NCI-H187 (cell line): ENCODE measurements around the gene RGS9BP.
A peak's percentile ranks its signal among the peaks of the same experiment; 100 is the strongest.
"Not testable (repeated sequence)": the region's sequence is repeated elsewhere in the genome, so short reads cannot be mapped to it uniquely, and the experiment has no call there.

Experiments
- DNase-seq, 2 experiments: peaks; one replicate each; lab custom pipeline; 2025; lab: John Stamatoyannopoulos, UW

RGS9BP gene

DNA sequence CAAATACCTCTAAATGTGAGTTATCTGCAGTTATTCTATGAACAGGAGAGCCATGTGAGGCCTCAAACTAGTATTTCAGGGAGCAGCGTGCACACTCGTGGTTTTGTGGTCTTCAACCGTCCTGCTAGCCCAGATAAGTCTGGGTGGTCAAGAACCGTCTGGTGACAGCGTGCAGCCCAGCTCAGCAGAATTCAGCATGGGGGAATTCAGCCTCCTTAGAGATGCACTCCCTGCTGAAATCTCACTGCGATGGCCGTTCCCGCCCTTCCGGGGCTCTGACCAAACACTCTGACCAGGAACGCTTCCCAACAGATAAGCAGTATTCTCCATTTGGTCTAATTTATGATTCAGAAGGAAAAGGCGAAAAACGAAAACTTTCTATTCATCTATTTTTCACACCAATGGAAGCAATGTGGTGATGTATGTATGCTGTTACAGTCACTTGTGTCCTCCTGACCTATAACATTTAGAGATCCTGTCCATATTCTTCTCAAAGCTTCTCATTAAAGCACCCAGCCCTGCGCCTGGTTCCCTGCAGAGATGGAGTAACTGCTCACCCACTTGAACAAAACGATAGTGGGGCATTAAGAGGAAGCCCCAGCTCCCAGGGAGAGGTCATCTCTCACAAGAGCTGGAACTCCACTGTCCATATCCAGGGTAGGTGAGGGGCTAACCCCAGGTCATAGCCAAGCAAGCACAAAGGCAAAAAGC is 3.6 kb upstream of the RGS9BP start:
- no peak for DNase-seq

DNA sequence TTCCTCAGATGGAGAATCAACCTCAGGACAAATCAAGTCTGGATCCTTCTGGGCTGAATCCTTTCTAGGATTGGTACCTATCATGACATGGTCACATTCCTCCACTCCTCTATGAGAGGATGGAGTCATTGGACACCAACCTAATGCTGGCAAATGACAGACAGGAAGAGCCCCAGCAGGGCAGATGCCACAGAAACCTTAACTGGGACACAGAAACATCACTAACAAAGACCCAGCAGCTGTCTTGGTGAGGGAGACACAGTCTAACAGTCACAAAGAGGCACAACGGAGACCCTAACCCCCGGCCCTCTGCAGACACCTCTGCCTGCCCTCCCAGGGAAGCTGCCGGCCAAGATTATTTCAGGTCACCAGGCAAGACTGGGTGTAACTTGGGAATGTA is 2.8 kb upstream of the RGS9BP start:
- no peak for DNase-seq

DNA sequence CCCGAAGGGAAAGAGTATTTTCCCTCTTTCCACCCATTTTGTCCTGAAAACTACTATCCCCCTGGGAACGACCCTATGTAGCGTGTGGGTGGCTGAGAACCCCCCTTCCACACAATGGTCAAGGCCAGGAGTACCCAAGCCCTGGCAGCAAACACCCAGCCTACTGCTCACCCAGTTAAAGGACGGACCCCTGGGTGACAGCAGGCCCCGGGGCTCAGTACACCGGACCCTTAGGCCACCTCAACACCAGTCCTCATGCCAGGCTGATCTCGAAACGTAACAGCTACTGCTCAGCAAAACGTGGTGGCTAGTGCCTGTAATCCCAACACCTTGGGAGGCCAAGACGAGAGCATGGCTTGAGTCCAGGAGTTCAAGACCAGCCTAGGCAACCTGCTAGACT is 2.1 kb upstream of the RGS9BP start:
- DNase-seq: no peak

DNA sequence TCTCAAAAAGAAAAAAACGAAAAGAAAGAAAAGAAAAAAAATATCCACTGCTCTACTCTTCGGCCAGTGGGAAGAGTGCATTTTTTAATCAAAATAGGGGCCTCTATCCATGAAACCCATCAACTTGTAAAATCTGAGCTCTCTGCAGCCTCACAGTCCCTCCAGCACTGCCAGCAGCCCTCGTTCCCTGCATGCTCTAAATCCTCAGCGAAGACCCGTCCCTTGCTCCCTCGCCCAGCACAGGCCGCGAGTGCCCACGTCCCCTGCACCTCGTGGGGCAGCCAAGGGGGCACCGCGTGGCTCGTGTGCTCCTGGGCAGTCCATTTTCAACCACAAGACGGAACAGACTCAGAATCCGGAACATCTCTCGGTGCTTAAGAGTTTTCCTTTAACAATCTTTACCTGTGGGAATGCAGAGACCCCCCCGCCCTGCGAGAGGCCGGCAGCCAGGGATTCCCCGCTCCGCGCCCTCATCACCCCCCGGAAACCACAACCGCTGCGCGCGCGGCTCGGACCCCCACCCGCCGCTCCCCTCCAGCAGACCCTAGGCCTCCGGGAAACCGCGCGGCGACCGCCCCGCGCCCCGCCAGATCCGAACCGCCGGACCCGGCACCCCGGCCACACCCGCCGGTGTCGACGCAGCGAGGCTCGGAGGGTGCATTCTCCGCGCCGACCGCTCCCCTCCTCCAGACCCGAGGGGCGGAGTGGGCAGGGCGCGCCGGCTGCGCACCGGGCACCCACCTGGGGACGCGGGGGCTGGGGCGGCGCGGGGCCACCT is 1.3 kb upstream of the RGS9BP start:
- no peak for DNase-seq

DNA sequence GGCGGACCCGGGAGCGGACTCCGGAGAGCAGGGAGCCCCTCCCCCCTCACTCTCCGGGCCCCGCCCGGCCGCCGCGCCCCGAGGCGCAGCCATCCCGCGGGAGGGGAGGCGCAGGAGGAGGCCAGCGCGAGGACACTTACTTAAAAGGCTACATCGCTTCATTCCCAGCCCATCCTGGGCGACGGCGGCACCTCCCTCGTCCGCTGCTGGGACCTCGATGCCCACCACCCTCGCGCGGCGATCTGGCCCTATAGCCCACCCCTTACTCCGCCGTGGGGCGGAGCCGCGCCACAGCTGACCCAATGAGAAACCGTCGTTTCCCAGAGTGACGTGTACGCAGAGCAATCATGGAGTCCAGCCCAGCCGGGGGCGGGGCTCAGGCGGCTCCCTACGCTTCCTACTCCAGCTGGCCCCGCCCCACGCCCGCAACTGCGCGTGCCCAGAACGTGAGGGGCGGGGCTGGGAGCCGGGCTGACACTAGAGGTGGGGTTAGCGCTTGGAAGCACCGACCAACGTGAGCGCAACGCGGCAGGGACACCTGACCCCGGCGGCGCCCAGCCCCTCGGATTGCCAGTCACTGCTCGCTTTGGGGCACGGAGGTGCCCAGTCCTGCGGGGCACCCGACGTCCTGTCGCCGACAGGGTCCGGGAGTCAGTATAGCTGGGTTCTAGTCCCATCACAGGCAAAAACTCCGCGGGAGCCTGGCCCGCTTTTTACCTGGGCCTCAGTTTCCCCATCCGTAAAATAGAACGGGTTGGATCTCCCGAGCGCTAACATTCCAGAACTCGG is 523 bp upstream of the RGS9BP start, which contains the start of gene ANKRD27:
TSS of gene ANKRD27 (minus strand) at position 250 of the 789 bp plus-strand sequence. CDS start 16,165 bp downstream, outside the sequence.
- peak; percentile 99 for DNase-seq

DNA sequence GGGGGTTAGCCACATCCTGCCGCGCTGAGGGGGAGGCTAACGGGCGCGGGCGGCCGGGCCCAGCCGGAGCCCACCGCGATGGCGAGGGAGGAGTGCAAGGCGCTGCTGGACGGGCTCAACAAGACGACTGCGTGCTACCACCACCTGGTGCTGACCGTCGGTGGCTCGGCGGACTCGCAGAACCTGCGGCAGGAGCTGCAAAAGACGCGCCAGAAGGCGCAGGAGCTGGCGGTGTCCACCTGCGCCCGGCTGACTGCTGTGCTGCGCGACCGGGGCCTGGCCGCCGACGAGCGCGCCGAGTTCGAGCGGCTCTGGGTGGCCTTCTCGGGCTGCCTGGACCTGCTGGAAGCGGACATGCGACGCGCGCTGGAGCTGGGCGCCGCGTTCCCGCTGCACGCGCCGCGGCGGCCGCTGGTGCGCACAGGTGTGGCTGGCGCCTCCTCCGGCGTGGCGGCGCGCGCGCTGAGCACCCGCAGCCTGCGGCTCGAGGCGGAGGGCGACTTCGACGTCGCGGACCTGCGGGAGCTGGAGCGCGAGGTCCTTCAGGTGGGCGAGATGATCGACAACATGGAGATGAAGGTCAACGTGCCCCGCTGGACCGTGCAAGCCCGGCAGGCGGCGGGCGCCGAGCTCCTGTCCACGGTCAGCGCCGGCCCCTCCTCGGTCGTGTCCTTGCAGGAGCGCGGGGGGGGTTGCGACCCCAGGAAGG is 692 bp downstream of the RGS9BP start:
- DNase-seq: peak in 1 of 2 experiments; percentile 23

DNA sequence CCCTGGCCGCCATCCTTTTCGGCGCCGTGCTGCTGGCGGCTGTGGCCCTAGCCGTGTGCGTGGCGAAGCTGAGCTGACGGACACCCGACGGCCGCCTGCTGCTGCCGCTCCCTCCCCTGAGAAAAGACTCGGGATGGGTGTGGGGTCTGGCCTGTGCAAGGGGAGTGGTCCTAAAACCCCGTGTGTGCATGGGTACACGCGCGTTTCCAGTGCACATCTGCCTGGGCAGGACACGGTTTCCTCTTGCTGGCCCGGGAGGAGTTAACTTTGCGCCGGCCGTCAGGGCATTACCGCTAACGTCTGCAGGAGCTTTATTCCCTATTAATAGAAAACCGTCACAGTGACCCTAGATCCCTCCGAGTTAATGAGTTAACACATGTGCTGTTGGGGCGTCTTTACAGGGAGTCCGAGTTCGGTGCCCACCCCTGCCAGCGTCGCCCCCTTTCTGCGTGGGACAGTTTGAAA is 1.3 kb downstream of the RGS9BP start:
- no peak for DNase-seq

DNA sequence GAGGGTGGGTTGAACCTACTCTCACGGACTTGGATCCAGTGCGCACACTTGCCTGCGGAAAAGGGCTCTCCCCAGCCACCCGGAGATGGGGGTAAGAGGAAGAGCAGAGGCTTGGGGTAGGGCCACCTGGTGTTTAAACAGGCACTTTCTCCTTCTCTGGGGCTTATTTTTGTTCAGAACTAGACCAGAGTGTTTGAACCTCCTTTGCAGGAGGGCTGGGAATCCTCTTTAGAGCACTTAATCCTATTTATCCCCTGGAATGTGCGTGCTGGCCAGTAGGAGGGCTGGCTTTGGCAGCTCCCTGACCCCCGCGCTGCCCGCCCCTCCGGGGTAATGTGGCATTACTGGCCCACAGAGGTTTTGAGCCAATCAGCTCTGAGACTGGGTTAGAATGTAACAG is 2.0 kb downstream of the RGS9BP start:
- DNase-seq: no peak

DNA sequence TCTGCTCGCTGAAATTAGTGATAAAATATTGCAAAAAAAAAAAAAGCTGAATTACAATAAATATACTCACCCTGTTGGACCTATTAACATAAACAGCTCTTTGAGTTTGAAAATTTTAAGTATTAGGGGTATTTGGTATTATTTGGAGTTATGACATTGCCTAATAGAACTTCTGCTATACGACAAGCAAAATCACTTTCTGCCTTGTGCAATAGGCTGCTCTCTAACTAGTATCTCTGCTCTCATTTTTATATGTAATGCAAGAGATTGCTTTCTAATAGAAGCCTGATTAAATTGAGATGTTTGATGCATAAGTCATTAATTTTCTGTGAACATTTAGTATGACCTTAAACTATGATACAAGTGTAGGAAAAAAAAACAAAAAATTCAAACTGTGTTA is 5.3 kb downstream of the RGS9BP start:
- DNase-seq: no peak

DNA sequence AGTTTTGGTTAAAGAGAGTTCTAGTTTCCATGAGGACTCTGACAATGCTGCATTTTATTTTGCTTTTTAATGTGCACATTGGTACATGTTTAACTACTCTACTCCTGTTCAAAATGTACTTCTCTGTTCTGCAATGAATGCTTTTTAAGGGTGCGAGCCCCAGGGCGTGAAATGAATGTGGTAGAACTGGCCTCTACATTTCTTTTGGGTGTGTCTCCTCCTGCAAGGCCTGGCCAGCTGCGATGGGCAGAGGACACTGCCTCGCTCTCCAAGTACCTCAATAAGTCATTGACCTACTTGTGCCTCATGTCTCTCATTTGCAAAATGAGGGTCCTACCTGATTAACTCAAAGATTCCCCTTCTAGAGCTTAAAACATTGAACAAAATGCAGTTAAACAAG is 6.7 kb downstream of the RGS9BP start:
- no peak for DNase-seq

DNA sequence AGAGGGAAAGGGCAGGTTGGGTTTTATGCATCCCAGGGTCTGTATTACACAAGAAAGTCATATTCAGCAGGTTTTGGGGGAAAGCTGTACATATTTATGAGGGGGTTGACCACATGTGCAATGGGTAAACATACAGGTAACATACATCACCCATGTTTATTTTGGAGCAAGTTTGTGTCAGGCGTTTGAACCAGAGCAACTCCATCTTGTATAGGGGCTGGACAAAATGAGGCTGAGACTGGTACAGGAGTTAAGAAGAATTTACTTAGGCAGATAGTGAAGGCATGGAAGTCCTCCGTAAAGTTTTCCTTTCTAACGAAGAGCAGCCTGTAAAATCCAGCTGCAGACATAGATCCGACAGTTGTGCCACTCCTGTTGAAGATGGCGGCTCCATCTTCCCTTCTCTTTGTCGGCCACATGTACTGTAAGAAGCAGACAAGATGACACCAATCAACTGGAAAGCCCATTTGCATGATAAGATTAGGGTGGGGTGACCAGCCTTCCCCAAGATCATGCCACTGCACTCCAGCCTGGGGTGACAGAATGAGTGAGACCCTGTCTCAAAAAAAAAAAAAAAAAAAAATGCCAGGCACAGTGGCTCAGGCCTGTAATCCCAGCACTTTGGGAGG is 11.3 kb downstream of the RGS9BP start:
- no peak for DNase-seq

DNA sequence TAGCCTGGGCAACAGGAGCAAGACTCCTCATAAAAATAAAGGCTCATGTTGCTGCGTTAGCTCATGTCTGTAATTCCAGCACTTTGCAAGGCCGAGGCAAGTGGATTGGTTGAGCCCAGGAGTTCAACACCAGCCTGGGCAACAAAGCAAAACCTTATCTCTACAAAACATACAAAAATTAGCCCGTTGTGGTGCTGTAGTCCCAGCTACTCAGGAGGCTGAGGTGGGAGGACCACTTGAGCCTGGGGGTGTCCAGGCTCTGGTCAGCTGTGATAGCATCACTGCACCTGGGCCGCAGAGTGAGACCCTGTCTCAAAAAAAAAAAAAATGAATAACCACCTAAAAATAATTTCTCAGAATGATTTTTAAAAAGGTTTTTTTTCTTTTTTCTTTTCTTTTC is 12.0 kb downstream of the RGS9BP start:
- DNase-seq: no peak

DNA sequence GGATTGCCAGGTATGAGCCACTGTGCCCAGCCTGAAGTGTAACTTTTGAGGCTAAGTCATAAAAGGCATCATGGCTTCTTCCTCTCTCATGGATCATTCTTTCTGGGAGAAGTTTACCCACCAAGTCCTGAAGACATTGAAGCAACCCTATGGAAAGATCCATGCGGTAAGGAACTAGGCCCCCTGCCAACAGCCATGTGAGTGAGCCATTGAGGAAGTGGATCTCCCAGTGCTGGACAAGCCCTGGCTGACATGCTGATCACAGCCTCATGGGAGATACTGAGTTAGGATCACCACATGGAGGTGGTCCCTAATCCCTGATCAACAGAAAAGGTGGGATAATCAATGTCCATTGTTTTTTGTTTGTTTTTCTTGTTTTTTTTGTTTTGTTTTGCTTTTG is 12.7 kb downstream of the RGS9BP start:
- no peak for DNase-seq

DNA sequence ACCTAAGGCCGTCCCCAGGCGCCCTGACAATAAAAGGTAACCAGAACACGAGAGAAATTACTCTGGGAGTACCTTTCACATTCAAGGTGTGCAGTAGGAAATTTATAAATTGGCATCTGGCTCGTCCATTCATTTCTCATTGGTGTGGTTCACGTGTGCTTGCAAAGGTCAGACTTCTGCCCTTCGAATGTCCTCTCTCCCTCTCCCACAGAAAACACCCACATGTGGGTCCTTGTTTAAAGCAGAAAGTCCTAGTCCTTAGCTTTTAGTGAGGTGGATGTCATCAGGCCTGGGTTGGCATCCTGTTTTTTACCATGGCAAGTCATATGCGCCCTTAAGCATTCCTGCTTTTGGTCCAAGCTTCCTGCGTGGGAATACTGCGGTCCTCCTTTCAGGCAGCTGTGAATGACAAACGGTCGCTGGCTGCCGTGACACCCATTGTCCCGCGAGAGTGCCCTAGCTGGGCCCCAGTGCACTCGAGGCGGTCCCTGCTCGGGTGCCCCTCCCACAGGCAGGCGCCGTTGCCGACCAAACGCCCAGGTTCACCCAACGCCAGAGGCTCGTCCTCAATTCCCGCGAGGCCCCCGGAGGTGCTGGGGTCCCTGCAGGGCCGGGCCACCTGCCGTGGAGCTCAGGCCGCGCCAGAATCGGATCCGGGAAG is 15.8 kb downstream of the RGS9BP start, which contains the start of gene NUDT19:
TSS of gene NUDT19 (plus strand) at position 531 of the 661 bp plus-strand sequence. CDS start 140 bp downstream, outside the sequence.
- DNase-seq: peak; percentile 71 to 89

DNA sequence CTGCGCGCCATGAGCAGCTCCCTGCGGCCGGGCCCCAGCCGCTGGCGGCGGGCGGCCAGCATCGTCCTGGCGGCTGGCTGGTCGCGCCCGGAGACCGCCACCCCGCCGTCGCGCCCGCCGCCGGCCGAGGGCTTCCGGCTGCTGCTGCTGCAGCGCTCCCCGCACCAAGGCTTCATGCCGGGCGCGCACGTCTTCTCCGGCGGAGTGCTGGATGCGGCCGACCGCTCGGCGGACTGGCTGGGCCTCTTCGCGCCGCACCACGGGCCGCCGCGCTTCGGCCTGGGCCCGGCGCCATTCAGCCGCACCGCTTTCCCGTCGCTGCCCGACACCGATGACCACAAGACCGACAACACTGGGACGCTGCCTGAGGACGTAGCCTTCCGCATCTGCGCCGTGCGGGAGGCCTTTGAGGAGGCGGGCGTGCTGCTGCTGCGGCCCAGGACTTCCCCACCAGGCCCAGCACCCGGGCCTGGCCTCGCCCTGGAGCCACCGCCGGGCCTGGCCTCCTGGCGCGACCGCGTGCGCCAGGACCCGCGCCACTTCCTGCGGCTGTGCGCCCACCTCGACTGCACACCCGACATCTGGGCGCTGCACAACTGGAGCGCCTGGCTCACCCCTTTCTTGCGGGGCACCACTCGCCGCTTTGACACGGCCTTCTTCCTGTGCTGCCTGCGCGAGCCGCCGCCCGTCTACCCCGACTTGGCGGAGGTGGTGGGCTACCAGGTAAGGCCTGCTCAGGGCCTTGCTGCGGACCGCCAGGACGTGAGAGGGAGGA is 16.5 kb downstream of the RGS9BP start:
- DNase-seq: peak in 1 of 2 experiments; percentile 56

DNA sequence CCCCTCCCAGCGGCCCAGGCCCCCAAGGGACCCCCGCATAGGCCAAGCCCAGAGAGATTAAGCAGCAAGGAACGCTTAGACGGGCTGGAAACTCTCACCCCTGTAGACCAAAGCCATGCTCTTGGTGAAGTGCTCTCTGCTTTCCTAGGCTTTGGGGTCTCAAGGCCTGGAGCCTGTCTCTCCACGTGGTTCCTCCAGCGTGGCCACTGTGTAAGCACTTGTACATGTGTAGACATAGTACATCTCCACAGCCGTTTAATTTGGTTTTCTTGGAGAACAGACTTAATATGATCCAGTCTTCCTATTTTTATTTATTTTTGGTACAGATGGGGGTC is 17.0 kb downstream of the RGS9BP start:
- no peak for DNase-seq

DNA sequence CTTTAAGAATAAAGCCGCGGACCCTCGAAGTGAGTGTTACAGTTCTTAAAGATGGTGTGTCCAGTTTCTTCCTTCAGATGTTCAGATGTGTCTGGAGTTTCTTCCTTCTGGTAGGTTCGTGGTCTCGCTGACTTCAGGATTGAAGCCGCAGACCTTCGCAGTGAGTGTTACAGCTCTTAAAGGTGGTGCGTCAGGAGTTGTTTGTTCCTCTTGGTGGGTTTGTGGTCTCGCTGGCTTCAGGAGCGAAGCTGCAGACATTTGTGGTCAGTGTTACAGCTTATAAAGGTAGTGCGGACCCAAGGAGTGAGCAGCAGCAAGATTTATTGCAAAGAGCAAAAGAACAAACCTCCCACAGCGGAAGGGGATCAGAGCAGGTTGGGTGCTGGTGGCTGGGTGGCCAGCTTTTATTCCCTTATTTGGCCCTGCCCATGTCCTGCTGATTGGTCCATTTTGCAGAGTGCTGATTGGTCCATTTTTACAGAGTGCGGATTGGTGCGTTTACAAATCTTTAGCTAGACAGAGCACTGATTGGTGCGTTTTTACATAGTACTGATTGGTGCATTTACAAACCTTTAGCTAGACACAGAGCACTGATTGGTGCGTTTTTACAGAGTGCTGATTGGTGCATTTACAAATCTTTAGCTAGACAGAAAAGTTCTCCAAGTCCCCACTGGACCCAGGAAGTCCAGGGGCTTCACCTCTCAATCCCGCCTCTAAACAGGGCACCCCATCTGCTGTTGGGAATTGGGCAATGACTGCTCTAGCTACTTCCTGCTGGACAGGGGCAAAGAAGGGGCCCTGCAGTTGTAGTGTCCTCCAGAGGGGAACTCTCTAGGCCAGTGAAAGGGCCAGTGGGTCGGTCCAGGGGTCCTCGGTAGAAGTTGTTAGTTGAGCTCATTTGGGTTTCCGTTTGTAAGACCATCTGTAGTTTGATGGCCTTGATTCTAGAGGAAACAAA is 17.8 kb downstream of the RGS9BP start:
- not testable (repeated sequence) for DNase-seq

DNA sequence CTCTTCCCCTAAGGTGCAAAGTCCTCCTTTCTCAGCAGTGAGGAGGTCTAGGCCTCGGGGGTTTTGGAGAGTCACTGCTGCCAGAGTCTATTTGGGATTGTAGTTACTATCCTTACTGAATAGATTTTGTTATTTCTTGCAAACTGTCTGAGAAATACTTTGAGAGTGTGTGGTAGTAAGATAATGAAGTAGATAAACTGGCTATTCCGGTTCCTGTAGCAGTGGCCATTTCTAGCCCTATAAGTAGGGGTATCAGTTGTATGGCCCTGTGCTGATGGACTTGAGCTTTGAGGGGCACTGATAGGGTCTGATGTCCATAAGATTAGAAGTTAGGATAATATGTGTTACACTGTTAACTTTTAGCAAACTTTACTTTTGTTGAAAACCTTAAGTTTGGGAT is 18.7 kb downstream of the RGS9BP start:
- DNase-seq: not testable (repeated sequence)

DNA sequence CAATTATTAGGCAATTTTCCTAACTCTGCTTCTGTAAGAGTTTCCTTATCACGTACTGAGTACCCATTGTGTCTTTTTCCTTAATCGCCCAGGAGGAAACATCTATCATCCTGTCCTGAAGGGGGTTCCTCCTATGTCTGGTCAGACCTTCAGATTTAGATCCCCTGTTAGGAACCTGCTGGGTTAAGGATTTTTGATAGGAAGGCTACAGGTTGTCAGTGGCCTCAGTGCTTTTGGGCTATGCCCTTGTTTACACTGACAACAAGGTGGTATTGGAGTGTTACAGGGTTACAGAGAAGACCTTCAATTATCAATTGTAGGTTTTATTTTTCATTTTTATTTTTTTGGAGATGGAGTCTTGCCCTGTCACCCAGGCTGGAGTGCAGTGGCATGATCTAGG is 19.2 kb downstream of the RGS9BP start:
- not testable (repeated sequence) for DNase-seq
